ENCODE results near the gene SLC35B1. TPM values are rescaled to one million over a fixed set of nuclear protein-coding genes. Genes with fewer than 3 reads are reported as not detected.

SLC35B1 gene
- polyA plus RNA-seq, 2 of the 4 experiments (the other 2 are of a cell fraction) = 72.7 to 191 TPM

DNA sequence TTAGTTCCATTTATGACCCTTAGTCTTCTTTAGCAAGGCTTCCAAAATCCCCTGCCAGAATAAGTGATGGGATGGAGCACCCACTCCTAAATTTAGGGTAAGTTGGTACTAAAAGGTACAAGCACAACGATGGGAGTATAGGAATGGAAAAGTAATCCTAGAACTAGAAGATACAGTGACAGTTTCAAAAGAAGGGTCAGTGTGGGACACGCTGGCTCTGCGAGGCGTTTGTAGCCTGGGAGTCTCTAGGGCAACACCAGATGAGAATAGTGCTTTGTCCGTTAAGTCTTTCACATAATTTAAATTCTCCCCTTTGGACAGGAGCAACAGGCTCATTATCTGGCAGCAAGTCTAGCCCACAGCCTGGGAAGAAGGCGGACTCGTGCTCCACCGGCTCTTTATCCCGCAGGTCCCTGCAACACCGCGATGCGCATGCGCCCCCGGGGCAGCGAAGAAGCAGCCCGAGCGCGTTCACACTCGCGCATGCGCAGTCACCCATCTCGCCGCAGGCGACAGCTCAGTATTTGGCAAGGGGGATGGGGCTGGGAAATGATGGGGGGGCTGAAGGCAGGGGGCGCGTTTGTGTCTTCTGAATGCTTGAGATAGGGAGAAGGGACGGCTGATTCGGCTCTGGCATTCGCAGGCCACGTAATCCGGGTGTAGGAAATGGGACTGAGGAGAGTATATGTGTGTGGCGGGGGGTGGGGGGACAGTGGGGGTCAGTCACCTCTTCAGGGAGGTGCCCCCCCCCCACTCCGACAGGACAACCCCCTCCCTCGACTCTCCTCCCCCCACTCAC lies 30.4 kb downstream of the SLC35B1 start:
- Histone ChIP-seq H3K4me1 (peaks cover 19% of the 10 kb centered on the region), H3K4me2 (peak overlapping the region; percentile 96), H3K27ac (peak overlapping the region; percentile 93 to 96), H3K4me3 (peak overlapping the region; percentile 73), H3K9me3 (no peaks in the 10 kb centered on the region)
- ChIA-PET POLR2A (interaction anchor here (0.6 to 1.0 kb wide), 11 partner anchors 30 to 802 kb away, joined by 3 to 10 read pairs (median 4); partner anchors contain the start of genes FAM117A, NXPH3 and PHB1), CTCF (interaction anchor here (0.6 to 14.7 kb wide), 8 partner anchors 22 to 253 kb away, joined by 3 to 181 read pairs (median 4); partner anchors contain the start of gene NXPH3)
- DNase-seq (ENCODE audit: low read depth in 1 of 2, low spot score in 1 of 2) (peak; percentile 94 to 99), FAIRE-seq (no peak), ATAC-seq (peak; percentile 81 to 88)
- TF ChIP-seq BHLHE40 (IDR thresholded peaks at IDR 0.05; ENCODE audit: low read depth, low read length) = no peak
- TF ChIP-seq, protein P1, sequence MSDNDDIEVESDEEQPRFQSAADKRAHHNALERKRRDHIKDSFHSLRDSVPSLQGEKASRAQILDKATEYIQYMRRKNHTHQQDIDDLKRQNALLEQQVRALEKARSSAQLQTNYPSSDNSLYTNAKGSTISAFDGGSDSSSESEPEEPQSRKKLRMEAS (IDR thresholded peaks at IDR 0.05) = peak; percentile 43
- peak in 1 of 2 experiments; percentile 71; a peak in 3 of 5 replicates for TF ChIP-seq JUN (IDR thresholded peaks at IDR 0.05)
- TF ChIP-seq GATA3 (IDR thresholded peaks at IDR 0.05; ENCODE audit: borderline replicate concordance) = 0 out of 2 replicates have a peak, but pooled peaks have one; percentile 19
- TF ChIP-seq BCL3 (IDR thresholded peaks at IDR 0.05) = peak; percentile 48; the same call in 2 of the 3 replicates
- TF ChIP-seq MYC (IDR thresholded peaks at IDR 0.05; ENCODE audit: borderline replicate concordance, low read length) = peak; percentile 59; the same call in 1 of the 2 replicates
- peak; percentile 90 for TF ChIP-seq POLR2A (IDR thresholded peaks at IDR 0.05; ENCODE audit: low read length)
- TF ChIP-seq RNF2 (IDR thresholded peaks at IDR 0.05; ENCODE audit: borderline replicate concordance, low read depth) = no peak
- peak; percentile 46; the same call in 1 of the 2 replicates for TF ChIP-seq PHF8 (IDR thresholded peaks at IDR 0.05; ENCODE audit: borderline replicate concordance, low read depth)
- WGBS (ENCODE audit: missing lambda C conversion rate) = under 1% methylated on average over 18 of the region's 34 CpGs

GRCh38 chr17:49676276-49676868 lies 31.4 kb downstream of the SLC35B1 start:
- H3K4me1 ChIP-seq = peaks cover 19% of the 10 kb centered on the region
- ATAC-seq (no peak), DNase-seq (ENCODE audit: low read depth in 1 of 2, low spot score in 1 of 2) (no peak), FAIRE-seq (no peak)
- peak overlapping the region; percentile 73 for H3K4me3 ChIP-seq
- H3K4me2 ChIP-seq = peak overlapping the region; percentile 96
- no peak for TF ChIP-seq CHD2 (IDR thresholded peaks at IDR 0.05; ENCODE audit: low read length, partially characterized antibody)
- no peak for TF ChIP-seq FOSB (CRISPR knock-in tag; IDR thresholded peaks at IDR 0.05)
- no peak for TF ChIP-seq CHD4 (IDR thresholded peaks at IDR 0.05; ENCODE audit: borderline replicate concordance)
- TF ChIP-seq ZSCAN20 (CRISPR knock-in tag; IDR thresholded peaks at IDR 0.05) = no peak
- TF ChIP-seq FOXS1 (CRISPR knock-in tag; IDR thresholded peaks at IDR 0.05) = no peak
- TF ChIP-seq RAD21 (conservative IDR thresholded peaks at IDR 0.05 in 1 of 2, IDR thresholded peaks at IDR 0.05 in 1 of 2) = no peak
- no peak for TF ChIP-seq MYC (IDR thresholded peaks at IDR 0.05; ENCODE audit: borderline replicate concordance, low read length)
- no peak for TF ChIP-seq JUNB (IDR thresholded peaks at IDR 0.05)
- no peak for TF ChIP-seq TP53 (CRISPR knock-in tag; IDR thresholded peaks at IDR 0.05)
- TF ChIP-seq E2F6 (IDR thresholded peaks at IDR 0.05; ENCODE audit: borderline replicate concordance, low read depth) = no peak
- ChIA-PET CTCF (interaction anchor here (0.6 to 14.7 kb wide), 7 partner anchors 16 to 119 kb away, joined by 3 to 181 read pairs (median 4); partner anchors contain the start of gene NXPH3), POLR2A (interaction anchor here (0.6 kb wide), 1 partner anchor 11 kb away, joined by 4 read pairs; no protein-coding TSS in a partner anchor)
- 72% methylated on average over 5 of the region's 5 CpGs for WGBS (ENCODE audit: missing lambda C conversion rate)
- H3K9me3 ChIP-seq = no peaks in the 10 kb centered on the region
- peak overlapping the region; percentile 93 to 96; a peak in 5 of 6 replicates for H3K27ac ChIP-seq

GRCh38 chr17:49674507-49674906 lies 33.3 kb downstream of the SLC35B1 start:
- ChIA-PET CTCF (interaction anchor here (0.8 to 2.4 kb wide), 7 partner anchors 15 to 118 kb away, joined by 3 to 13 read pairs (median 4); partner anchors contain the start of gene SLC35B1), POLR2A (no interaction called here)
- H3K27ac ChIP-seq = no peak overlapping the region
- DNase-seq (ENCODE audit: low read depth in 1 of 2, low spot score in 1 of 2) (no peak), FAIRE-seq (no peak), ATAC-seq (no peak)
- TF ChIP-seq TFCP2L1 (CRISPR knock-in tag; IDR thresholded peaks at IDR 0.05) (no peak), CEBPB (IDR thresholded peaks at IDR 0.05) (no peak), RAD21 (conservative IDR thresholded peaks at IDR 0.05 in 1 of 2, IDR thresholded peaks at IDR 0.05 in 1 of 2) (no peak), HOXA7 (CRISPR knock-in tag; IDR thresholded peaks at IDR 0.05) (no peak), USF2 (IDR thresholded peaks at IDR 0.05) (no peak), PHF8 (IDR thresholded peaks at IDR 0.05; ENCODE audit: borderline replicate concordance, low read depth) (no peak), CHD4 (IDR thresholded peaks at IDR 0.05; ENCODE audit: borderline replicate concordance) (no peak), MAZ (IDR thresholded peaks at IDR 0.05; ENCODE audit: borderline replicate concordance, low read depth, low read length) (no peak), NPAS2 (CRISPR knock-in tag; IDR thresholded peaks at IDR 0.05; ENCODE audit: borderline replicate concordance) (no peak), RARB (CRISPR knock-in tag; IDR thresholded peaks at IDR 0.05) (no peak), RNF2 (IDR thresholded peaks at IDR 0.05; ENCODE audit: borderline replicate concordance, low read depth) (no peak), SREBF2 (IDR thresholded peaks at IDR 0.05) (no peak), EHMT2 (IDR thresholded peaks at IDR 0.05; ENCODE audit: low read depth) (no peak), ZFP36 (IDR thresholded peaks at IDR 0.05; ENCODE audit: borderline replicate concordance, partially characterized antibody) (no peak)
- H3K9me3 ChIP-seq = no peaks in the 10 kb centered on the region
- H3K4me2 ChIP-seq = no peak overlapping the region
- no peak overlapping the region for H3K4me3 ChIP-seq
- H3K4me1 ChIP-seq = peaks cover 19% of the 10 kb centered on the region

All from A549 (cell line).